Natural killer cell (primary cell): ENCODE measurements around the gene PRKAR1B. TPM values are rescaled to one million over a fixed set of nuclear protein-coding genes. Genes with fewer than 3 reads are reported as not detected.

Experiments
- ATAC-seq, 3 donors: fragments of 150-1000 bp in 2 of 3; fragments of 200-7000 bp in 1 of 3; cut with Tn5 transposase; 1 replicate in 1 of 3; 2 replicates in 2 of 3; pipeline ENCODE4 v1.10.0; 2021; ENCODE audit warnings: mild to moderate bottlenecking in 2 of 3, moderate library complexity in 2 of 3
- DNase-seq, 2 donors: peaks; one replicate each; pipeline versions ENCODE4 v3.0.0 to v3.0.0-alpha.2; 2013 to 2021; ENCODE audit warnings: mixed read lengths in 1 of 2
- H3K27ac ChIP-seq: one replicate; pipeline ENCODE4 v1.5.1; 2013; ENCODE audit warnings: mild to moderate bottlenecking, low read length
- H3K27me3 ChIP-seq: one replicate; pipeline ENCODE4 v1.6.1; 2013; ENCODE audit warnings: low read length; ENCODE audit not compliant: control insufficient read depth, insufficient read depth
- H3K36me3 ChIP-seq: one replicate; pipeline ENCODE4 v1.6.1; 2013; ENCODE audit warnings: low read length; ENCODE audit not compliant: control insufficient read depth, insufficient read depth
- H3K4me1 ChIP-seq: one replicate; pipeline ENCODE4 v1.6.1; 2013; ENCODE audit warnings: low read length; ENCODE audit not compliant: control insufficient read depth, insufficient read depth
- H3K4me3 ChIP-seq: one replicate; pipeline ENCODE4 v1.5.1; 2013; ENCODE audit warnings: low read length
- H3K9me3 ChIP-seq: one replicate; pipeline ENCODE4 v1.6.1; 2013; ENCODE audit warnings: low read length; ENCODE audit not compliant: control insufficient read depth, insufficient read depth
- H3K27ac Mint-ChIP-seq, 2 donors: one replicate each; pipeline ENCODE4 v1.8.0; 2022; ENCODE audit warnings: mild to moderate bottlenecking in 2 of 2, mixed read lengths in 2 of 2, moderate library complexity in 1 of 2
- H3K27me3 Mint-ChIP-seq, 2 donors: one replicate each; pipeline ENCODE4 v1.8.0; 2022; ENCODE audit warnings: low read depth in 2 of 2, mixed read lengths in 2 of 2
- H3K36me3 Mint-ChIP-seq: one replicate; pipeline ENCODE4 v1.8.0; 2022; ENCODE audit warnings: mixed read lengths
- H3K4me1 Mint-ChIP-seq, 2 donors: one replicate each; pipeline ENCODE4 v1.8.0; 2022; ENCODE audit warnings: mixed read lengths in 2 of 2
- H3K4me3 Mint-ChIP-seq: one replicate; pipeline ENCODE4 v1.8.0; 2022; ENCODE audit warnings: mild to moderate bottlenecking, moderate library complexity, mixed read lengths
- H3K9me3 Mint-ChIP-seq, 2 donors: one replicate each; pipeline ENCODE4 v1.8.0; 2022; ENCODE audit warnings: mixed read lengths in 2 of 2
- WGBS: methylation state at CpG from one replicate; pipeline ENCODE4 v1.1.7; 2013; ENCODE audit warnings: missing lambda C conversion rate; ENCODE audit not compliant: insufficient coverage; 5-methylcytosine and 5-hydroxymethylcytosine counted together
- intact Hi-C: fragments of 100-400 bp; cut with micrococcal nuclease; formaldehyde crosslinking; loops from one replicate; pipeline ENCODE4 v1.14.2; 2022
- total RNA-seq, 4 donors: library from RNA; stranded (reverse); fragments of 120-200 nt in 1 of 4; gene quantifications; one replicate each; pipeline versions ENCODE4 v1.2.3 to v1.2.4, GENCODE V29; 2013 to 2022
- TF ChIP-seq, protein P1 (sequence below): fragments of 200-600 bp; IDR thresholded peaks from one replicate; pipeline ENCODE4 v1.8.0; 2022; ENCODE audit warnings: antibody characterized with exemption

Gene PRKAR1B
- total RNA-seq, 3 donors from 2014 or later (not counting 1 experiment from before 2014, with no cell fraction given) = 2.4 to 3.8 (median 3.0) TPM

DNA sequence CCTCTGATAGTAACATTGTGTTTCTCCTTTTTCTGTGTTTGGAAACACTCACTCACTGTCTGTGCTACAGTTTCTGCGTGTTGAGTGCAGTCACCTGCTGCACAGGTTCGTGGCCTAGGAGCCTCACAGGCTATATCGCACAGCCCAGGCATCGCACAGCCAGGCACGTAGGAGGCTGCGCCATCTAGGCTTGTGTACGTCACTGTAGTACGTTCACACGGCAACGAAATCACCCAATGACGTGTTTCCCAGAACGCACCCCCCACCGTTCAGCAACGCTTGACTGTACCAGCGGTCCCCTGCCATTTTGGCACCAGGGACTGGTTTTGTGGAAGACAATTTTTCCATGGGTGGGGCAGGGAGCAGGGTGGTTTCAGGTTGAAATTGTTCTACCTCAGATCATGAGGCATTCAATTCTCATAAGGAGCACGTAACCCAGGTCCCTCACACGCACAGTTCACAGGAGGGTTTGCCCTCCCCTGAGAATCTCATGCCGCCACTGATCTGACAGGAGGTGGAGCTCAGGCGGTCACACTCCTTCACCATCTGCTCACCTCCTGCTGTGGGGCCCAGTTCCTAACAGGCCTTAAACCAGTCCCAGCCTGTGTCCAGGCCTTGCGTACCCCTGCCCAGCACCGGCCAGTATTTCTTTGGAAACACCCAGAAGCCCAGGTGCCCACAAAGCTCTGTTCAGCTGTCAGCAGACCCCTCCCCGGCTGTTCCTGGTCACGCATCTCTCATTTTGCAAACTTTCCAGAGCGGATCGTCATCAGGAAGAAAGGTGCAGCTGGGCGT, 23.2 kb upstream of the PRKAR1B start:
- no peaks in the 10 kb centered on the region for H3K36me3 Mint-ChIP-seq
- no peaks in the 10 kb centered on the region for H3K9me3 ChIP-seq
- no peaks in the 10 kb centered on the region for H3K27me3 Mint-ChIP-seq
- H3K4me1 ChIP-seq = no peaks in the 10 kb centered on the region
- no peak overlapping the region for H3K27ac Mint-ChIP-seq
- no peak overlapping the region for H3K27ac ChIP-seq
- WGBS = 97% methylated on average over 26 of the region's 26 CpGs
- H3K9me3 Mint-ChIP-seq = no peaks in the 10 kb centered on the region
- no peak overlapping the region for H3K4me3 Mint-ChIP-seq
- no peaks in the 10 kb centered on the region for H3K27me3 ChIP-seq
- H3K36me3 ChIP-seq = peaks cover 8% of the 10 kb centered on the region
- DNase-seq = no peak
- intact Hi-C loops = no loop called here
- no peak for ATAC-seq
- H3K4me3 ChIP-seq = no peak overlapping the region
- TF ChIP-seq, protein P1, sequence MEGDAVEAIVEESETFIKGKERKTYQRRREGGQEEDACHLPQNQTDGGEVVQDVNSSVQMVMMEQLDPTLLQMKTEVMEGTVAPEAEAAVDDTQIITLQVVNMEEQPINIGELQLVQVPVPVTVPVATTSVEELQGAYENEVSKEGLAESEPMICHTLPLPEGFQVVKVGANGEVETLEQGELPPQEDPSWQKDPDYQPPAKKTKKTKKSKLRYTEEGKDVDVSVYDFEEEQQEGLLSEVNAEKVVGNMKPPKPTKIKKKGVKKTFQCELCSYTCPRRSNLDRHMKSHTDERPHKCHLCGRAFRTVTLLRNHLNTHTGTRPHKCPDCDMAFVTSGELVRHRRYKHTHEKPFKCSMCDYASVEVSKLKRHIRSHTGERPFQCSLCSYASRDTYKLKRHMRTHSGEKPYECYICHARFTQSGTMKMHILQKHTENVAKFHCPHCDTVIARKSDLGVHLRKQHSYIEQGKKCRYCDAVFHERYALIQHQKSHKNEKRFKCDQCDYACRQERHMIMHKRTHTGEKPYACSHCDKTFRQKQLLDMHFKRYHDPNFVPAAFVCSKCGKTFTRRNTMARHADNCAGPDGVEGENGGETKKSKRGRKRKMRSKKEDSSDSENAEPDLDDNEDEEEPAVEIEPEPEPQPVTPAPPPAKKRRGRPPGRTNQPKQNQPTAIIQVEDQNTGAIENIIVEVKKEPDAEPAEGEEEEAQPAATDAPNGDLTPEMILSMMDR = no peak
- H3K4me1 Mint-ChIP-seq = no peaks in the 10 kb centered on the region

DNA sequence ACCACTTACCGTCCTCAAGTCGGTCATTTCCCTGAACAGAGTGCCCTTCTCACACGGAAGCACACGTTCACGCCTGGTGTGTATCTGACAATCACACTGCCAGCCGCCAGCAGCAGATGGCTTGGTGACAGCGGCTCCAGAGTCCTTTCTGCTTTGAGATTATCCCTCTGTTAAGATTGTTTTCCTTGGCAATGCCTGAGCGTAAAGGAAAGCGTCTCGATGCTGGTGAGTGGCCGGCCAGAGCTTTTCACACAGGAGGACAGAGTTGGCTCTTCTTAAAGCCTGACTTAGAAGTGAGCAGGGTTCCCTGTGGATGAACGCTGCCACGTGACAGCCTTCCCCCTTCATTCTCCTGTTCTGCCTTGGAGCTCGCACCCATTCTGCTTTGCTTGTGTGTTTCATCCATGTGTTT, 22.1 kb upstream of the PRKAR1B start:
- WGBS = 96% methylated on average over 14 of the region's 14 CpGs
- intact Hi-C loops = no loop called here
- no peaks in the 10 kb centered on the region for H3K9me3 Mint-ChIP-seq
- Histone ChIP-seq H3K27ac (no peak overlapping the region), H3K9me3 (no peaks in the 10 kb centered on the region), H3K4me3 (no peak overlapping the region), H3K27me3 (no peaks in the 10 kb centered on the region), H3K36me3 (no peaks in the 10 kb centered on the region), H3K4me1 (no peaks in the 10 kb centered on the region)
- DNase-seq (no peak), ATAC-seq (no peak)
- H3K27me3 Mint-ChIP-seq = no peaks in the 10 kb centered on the region
- no peaks in the 10 kb centered on the region for H3K36me3 Mint-ChIP-seq
- H3K4me3 Mint-ChIP-seq = no peak overlapping the region
- TF ChIP-seq, protein P1 = no peak
- no peak overlapping the region for H3K27ac Mint-ChIP-seq
- H3K4me1 Mint-ChIP-seq = no peaks in the 10 kb centered on the region

- WGBS = 97% methylated on average over 15 of the region's 15 CpGs
- no peak overlapping the region for H3K27ac ChIP-seq
- no peak overlapping the region for H3K4me3 ChIP-seq
- Mint-ChIP-seq H3K27me3 (no peaks in the 10 kb centered on the region), H3K4me1 (no peaks in the 10 kb centered on the region), H3K27ac (no peak overlapping the region), H3K4me3 (no peak overlapping the region), H3K9me3 (no peaks in the 10 kb centered on the region), H3K36me3 (no peaks in the 10 kb centered on the region)
- H3K27me3 ChIP-seq = no peaks in the 10 kb centered on the region
- H3K9me3 ChIP-seq = no peaks in the 10 kb centered on the region
- ATAC-seq (no peak), DNase-seq (no peak)
- TF ChIP-seq, protein P1 = no peak
- no peaks in the 10 kb centered on the region for H3K36me3 ChIP-seq
- no peaks in the 10 kb centered on the region for H3K4me1 ChIP-seq
- intact Hi-C loops = no loop called here
These were observed 21.4 kb upstream of the PRKAR1B start for GRCh38 chr7:748446-748845.

DNA sequence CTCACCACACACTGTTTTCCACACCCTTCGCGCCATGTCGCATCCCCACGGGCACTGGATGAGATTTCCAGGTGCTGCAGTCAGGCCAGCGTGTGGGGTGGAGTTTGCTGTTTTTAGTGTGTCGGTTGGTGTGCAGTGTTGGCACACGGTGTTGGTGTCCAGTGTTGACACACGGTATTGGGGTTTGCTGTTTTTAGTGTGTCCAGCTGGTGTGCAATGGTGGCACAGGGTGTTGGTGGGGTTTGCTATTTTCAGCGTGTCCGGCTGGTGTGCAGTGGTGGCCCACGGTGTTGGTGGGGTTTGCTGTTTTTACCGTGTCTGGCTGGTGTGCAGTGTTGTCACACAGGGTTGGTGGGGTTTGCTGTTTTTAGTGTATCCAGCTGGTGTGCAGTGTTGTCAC, 20.1 kb upstream of the PRKAR1B start:
- H3K36me3 Mint-ChIP-seq = no peaks in the 10 kb centered on the region
- no peak for DNase-seq
- Histone ChIP-seq H3K27ac (no peak overlapping the region), H3K9me3 (no peaks in the 10 kb centered on the region), H3K4me1 (no peaks in the 10 kb centered on the region), H3K4me3 (no peak overlapping the region), H3K27me3 (no peaks in the 10 kb centered on the region), H3K36me3 (no peaks in the 10 kb centered on the region)
- intact Hi-C loops = no loop called here
- WGBS = 90% methylated on average over 12 of the region's 12 CpGs
- ATAC-seq = no peak
- no peaks in the 10 kb centered on the region for H3K27me3 Mint-ChIP-seq
- H3K4me3 Mint-ChIP-seq = no peak overlapping the region
- TF ChIP-seq, protein P1 = no peak
- H3K9me3 Mint-ChIP-seq = no peaks in the 10 kb centered on the region
- no peaks in the 10 kb centered on the region for H3K4me1 Mint-ChIP-seq
- no peak overlapping the region for H3K27ac Mint-ChIP-seq
